Measurements from ENCODE around the gene SERGEF.

- TF ChIP-seq CTCF (IDR thresholded peaks at IDR 0.05; ENCODE audit: low read depth, low read length, poor library complexity, severe bottlenecking) (no peak), EZH2phosphoT487 (IDR thresholded peaks at IDR 0.05; ENCODE audit: borderline replicate concordance, low read length) (no peak)
These were observed 114.1 kb downstream of the SERGEF start for GRCh38 chr11:17898782-17899181.
